NCI-H1105 treated with DMSO at 0.1 percent for 48 hours (cell line): Measurements from ENCODE around the gene CAMLG.
A peak's percentile ranks its signal among the peaks of the same experiment; 100 is the strongest.
"Not testable (repeated sequence)": the region's sequence is repeated elsewhere in the genome, so short reads cannot be mapped to it uniquely, and the experiment has no call there.

Source experiments
- DNase-seq: peaks from one replicate; lab custom pipeline; 2025; lab: John Stamatoyannopoulos, UW

Gene CAMLG

DNA sequence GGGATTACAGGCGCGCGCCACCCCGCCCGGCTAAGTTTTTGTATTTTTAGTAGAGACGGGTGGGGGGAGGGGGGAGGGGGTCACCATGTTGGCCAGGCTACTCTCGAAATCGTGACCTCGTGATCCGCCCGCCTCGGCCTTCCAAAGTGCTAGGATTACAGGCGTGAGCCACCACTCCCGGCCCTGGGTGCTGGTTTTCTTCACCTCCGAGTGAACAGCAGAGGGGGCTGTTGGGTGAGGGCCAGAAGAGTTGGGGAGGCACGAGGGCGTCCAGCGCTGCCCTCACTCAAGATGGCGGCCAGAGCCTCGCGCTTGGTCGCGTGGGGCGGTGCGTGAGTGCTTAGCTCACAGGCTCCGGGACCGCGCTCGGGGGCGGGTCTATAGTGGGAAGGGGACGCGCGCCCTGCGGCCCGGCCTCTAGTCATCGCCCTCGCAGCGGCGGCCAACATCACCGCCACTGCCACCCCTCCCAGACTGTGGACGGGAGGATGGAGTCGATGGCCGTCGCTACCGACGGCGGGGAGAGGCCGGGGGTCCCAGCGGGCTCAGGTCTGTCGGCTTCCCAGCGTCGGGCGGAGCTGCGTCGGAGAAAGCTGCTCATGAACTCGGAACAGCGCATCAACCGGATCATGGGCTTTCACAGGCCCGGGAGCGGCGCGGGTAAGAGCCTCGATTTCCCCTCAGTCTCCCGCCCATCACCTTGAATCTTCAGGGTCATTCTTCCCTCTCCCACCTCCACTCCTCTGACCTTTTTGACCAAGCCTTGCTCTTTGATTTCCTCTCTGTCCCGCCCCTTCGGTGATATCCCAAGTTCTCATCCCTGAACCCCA lies at the start of gene CAMLG:
Gene CAMLG, plus strand, starts transcription at position 416 of the 830 bp plus-strand sequence. Its CDS starts 73 bp downstream, at position 489.
- DNase-seq: peak; percentile 69

DNA sequence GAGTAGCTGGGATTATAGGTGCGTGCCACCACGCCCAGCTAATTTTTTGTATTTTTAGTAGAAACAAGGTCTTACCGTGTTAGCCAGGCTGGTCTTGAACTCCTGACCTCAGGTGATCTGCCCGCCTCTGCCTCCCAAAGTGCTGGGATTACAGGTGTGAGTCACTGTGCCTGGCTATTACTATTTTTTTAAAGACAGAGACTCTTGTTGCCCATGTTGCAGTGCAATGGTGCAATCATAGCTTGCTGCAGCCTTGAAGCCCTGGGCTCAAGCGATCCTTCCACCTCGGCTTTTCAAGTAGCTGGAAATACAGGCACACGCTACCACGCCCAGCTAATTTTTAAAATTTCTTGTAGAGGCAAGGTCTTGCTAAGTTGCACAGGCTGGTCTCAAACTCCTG lies 48.2 kb upstream of the CAMLG start:
- not testable (repeated sequence) for DNase-seq

DNA sequence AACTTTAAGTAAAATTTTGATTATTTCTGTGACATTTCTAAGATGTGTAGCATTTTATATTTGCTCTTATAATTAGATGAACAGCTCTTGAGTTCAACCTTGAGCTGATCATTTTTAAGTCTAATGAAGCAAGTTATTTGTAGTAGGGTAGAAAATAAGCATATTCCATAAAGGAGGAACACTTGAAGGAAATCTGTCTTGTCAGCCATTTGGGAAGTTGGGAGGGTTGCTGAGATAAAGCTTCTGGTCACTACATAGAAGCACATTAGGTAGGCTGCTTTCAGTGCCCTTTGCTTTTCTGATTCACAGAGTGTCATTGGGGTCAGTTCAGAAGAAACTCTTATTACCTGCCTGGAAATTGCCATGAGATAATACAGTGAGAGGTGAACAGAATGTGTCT lies 45.6 kb upstream of the CAMLG start:
- no peak for DNase-seq

DNA sequence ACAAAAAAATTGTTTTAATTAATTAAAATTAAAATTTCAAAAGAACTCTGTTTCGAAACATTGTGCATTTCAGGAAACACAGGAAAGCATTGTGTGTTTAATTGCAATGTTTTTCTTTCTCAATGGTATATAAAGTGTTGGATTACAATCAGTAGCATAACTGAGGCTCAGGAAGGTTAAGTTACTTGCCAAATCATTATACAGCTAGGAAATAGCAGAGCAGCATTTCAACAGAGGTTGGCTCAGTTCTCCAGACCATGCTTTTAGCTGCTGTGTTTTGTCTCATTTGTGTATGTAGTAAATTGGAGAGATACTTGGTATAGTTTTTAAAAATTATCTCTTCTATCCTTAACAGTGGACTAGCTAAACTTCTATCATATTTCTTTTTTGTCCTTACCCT lies 30.0 kb upstream of the CAMLG start:
- no peak for DNase-seq

DNA sequence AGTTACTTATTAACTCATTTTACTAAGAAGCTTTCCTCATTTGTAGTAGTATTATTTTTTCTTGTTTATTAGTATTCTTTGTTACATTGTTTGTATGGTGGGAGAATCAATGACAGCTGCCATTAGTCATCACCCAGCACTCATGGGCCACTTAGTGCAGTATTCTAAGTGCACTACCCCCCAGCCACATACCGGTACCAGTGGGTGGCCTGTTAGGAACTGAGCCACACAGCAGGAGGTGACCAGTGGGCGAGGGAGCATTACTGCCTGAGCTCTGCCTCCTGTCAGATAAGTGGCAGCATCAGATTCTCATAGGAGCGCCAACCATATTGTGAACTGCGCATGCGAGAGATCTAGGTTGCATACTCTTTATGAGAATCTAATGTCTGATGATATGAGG lies 24.2 kb upstream of the CAMLG start:
- no peak for DNase-seq

DNA sequence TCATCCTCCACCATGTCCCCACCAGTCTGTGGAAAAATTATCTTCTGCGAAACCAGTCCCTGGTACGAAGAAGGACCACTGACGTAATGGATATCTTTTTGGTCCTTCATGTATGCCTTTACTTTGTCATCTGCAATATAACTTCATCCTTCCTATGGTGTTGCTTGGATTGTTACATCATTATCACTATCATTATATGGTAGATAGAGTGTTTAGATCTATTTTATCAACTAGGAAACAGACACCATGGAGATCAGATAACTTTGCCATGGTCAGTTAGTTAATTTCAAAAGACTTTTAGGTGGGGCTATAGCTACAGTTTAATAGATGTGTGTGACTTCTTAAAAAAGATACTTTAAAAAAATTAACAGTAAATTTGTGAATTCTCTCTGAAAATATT lies 23.8 kb upstream of the CAMLG start:
- DNase-seq: no peak

DNA sequence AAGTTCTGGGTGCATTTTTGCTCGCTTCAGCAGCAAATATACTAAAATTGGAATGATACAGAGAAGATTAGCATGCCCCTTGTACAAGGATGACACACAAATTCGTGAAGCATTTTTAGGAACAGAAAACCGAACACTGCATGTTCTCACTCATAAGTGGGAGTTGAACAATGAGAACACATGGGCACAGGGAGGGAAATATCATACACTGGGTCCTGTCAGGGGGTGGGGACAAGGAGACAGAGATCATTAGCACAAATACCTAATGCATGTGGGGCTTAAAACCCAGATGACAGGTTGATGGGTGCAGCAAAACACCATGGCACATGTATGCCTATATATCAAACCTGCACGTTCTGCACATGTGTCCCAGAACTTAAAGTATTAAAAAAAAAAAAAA lies 22.9 kb upstream of the CAMLG start:
- DNase-seq: not testable (repeated sequence)

DNA sequence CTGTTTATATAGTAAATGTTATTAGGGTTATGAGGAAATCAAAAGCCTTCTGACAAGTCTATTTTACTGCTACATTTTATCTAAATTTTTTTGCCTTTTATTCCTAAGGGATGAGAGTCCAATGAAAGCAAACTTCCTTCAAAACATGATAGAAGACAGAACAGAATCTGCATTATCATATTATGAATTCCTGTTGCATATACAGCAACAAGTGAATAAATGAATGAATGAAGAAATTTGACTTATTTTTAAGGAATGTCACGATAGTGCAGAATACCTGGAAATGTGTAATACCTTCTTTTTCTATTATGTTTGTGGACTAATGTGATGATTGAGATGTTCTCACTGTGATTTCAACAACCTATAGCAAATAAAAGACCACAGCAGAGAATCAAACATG lies 13.5 kb upstream of the CAMLG start:
- DNase-seq: no peak

DNA sequence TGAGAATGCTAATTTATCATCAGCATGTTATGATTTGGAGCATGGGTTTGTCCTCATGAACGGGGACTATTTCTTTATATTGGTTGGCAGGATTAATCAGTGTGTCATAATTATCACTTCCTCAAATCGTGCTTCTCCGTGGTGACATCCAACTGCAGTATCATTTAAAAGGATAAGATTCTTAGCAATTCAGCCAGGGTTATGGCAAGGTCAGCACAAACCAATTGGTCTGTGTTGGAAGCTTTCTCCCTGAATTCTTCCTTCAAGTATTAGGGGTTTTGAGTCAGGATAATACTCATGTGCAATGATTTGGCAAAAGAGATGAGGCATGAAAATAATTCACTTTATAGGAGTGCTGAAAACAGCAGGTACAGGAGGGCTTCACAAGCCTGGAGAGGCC lies 5.5 kb upstream of the CAMLG start:
- no peak for DNase-seq

DNA sequence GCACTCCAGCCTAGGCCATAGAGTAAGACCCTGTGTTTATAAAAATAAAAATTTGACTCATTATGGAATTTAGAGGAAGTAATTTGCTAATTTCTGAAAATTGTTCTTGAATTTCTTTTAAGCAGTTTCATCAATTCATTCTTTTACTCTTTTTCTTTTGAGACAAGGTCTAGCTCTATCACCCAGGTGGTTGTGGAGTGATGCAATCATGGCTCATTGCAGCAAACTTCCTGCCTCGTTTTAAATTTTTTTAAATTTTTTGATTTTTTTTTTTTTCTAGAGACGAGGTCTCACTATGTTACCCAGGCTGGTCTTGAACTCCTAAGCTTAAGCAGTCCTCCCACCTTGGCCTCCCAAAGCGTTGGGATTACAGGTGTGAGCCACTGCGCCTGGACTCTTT lies 3.1 kb upstream of the CAMLG start:
- no peak for DNase-seq

DNA sequence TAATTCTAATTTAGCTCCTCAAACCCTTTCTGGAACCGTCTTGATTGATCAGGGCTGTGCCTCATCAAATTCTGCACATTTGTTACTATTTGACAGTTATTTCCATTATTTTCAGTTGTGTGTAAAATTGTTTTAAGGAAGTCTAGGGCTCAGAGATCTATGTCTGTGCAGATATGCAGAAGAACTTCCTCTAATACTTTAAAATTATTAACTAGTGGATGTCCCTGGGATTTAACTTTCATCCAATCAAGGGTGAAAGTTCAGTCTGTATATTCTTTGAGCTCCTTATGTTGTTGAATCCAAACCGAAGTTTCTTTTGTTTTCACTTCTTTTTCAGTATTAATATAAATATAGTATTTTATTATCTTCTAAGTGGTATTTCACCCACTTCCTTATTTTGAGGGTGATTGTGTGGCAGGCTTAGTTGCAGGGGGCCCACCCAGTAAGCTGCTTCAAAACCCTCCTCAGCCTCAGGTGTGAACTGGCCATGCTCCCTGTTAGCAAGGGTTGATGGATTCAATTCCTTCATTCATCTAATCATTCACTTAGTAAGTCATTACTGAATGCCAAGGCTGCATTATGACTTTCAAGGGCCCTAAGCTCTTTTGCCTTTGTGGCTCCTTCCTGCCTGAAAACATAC lies 2.1 kb upstream of the CAMLG start:
- DNase-seq: no peak

DNA sequence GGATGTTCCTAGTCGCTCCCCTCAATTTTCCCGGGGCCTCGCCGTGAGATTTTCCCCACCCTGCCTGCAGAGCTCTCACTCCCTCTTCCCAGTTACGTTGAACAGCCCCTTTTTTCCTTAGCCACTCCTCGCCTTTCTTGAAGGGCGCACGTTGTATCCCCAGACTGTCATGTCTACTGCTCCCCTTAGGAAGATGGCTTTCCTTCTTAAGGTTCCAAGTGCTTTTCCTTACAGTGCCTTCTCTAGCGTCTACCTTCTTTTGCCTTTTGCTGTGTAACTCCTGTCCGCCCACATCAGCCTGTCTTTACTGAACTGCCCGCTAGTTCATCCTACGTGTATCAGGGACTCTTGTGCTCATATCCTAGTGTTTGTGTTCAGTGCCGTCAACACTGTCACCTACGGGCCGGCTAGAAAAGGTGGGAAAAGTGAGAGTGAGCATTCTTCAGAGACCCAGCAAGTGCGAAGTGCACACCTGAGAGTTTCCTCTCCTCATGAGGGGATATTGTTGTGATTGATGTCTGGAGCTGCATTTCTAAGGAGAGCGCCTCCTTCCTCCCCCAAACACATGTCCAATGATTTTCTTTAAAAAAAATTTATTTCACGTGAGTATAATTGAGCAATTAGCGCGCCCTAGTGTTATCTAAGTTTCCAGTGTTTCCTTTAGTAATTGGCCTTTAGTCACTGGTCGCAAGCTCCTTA lies 764 bp downstream of the CAMLG start:
- peak; percentile 10 for DNase-seq

DNA sequence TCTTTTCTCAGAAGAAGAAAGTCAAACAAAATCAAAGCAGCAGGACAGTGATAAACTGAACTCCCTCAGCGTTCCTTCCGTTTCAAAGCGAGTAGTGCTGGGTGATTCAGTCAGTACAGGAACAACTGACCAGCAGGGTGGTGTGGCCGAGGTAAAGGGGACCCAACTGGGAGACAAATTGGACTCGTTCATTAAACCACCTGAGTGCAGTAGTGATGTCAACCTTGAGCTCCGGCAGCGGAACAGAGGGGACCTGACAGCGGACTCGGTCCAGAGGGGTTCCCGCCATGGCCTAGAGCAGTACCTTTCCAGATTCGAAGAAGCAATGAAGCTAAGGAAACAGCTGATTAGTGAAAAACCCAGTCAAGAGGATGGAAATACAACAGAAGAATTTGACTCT lies 2.7 kb downstream of the CAMLG start:
- DNase-seq: no peak

DNA sequence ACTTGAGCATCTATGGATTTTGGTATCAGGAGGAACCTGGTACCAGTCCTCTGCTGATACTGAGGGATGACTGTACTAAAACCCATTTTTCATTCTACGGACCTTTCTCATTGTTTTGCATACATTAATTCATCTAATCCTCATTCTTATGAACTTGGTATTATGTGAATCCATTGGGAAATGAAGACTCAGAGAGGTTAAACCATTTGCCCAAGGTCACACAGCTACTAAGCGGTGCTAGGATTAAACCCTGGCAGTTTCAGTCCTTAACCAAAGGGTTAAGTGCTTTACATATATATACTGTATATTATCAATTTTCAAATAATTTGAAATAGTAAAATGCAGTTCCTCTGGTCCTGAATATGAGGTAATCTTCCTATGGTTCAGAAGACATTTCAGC lies 3.8 kb downstream of the CAMLG start:
- no peak for DNase-seq

DNA sequence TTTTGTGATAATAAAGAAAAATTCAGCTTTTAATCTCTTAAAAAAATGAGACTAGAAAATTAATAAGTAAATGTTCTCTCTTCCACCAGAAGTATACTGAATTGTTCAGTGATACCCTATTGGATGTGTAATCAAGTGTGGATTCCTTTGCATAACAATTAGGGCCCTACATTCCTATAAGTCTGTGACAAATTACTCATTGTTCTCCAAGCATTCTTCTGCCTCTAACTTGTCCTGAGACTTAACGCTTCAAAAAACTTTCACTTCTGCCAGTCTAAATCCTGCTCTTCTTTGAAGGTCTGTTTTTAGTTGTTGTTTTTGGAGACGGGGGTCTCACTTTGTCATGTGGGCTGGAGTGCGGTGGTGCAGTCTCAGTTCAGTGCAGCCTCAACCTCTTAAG lies 11.1 kb downstream of the CAMLG start:
- DNase-seq: no peak

DNA sequence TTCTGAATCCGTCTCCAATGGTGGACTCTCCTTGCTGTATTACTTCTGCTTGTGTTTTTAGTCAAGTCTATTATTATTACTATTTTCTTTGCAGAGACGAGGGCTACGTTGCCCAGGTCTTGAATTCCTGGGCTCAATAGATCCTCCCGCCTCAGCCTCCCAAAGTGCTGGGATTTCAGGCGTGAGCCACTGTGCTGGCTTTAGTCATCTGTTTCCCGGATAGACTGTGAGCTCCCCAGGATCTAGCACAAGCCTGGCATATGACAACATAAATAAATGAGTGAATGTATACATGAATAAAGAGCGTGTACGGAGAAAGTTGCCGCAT lies 19.8 kb downstream of the CAMLG start:
- DNase-seq: no peak

DNA sequence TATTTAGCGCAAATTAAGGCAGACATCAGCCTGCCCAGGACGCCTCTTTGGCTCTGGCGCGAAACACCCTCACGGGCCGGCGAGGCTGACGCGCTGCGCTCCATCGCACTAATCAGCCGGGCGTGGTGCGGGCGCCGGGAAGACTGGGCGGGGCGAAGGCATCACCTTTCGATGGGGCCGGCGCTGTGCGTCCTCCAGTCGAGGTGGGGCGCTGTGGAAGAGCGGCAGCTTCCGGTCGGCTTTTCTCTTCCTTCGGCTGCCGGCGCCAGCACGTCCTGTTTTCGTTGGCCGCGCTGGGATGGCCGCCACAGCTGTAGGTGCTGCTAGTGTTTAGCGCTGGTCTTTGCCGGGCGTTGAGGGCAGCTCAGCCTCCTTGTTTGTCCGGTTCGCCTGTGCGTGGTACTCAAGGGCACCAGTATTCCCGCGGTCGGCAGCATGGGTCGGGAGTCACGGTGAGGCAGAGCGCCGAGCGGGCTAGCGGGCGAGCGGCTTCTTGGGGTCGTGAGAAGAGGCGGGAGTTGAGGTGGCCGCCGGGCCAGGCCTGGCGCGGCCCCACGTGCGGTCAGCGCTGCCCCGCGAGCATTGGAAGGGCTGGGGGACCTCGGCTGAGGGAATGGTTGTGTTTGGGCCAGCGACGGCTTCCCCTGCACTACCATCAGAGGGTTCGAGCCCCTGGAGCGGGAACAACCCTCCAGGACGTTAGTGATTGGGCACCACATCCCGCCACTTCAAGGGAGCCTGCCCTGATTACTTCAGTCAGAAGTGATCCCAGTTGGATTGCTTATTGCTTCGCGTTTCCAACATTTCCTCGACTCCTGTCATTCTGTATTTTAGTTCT lies 20.4 kb downstream of the CAMLG start, which contains the start of gene DDX46:
Gene DDX46, plus strand, starts transcription at position 276 of the 838 bp plus-strand sequence. Its CDS starts 160 bp downstream, at position 436.
- DNase-seq: peak; percentile 78

DNA sequence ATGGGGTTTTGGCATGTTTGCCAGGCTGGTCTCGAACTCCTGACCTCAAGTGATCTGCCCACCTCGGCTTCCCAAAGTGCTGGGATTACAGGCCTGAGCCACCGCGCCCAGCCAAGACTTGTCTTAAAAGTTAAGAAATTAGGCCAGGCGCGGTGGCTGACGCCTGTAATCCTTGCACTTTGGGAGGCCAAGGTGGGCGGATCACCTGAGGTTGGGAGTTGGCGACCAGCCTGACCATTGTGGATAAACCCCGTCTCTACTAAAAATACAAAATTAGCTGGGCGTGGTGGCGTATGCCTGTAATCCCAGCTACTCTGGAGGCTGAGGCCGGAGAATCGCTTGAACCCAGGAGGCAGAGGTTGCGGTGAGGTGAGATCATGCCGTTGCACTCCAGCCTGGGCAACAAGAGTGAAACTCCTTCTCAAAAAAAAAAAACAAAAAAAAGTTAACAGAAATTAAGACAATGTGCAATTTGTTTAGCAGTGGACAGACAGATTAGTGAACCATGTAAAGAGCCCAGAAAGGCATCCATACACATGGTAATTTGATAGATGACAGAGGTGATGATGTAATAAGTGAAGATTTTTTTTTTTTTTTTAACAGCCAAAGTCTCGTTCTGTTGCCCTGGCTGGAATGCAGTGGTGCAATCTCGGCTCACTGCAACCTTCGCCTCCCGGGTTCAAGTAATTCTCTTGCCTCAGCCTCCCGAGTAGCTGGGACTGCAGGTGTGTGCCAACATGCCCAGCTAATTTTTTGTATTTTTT lies 29.4 kb downstream of the CAMLG start:
- not testable (repeated sequence) for DNase-seq

DNA sequence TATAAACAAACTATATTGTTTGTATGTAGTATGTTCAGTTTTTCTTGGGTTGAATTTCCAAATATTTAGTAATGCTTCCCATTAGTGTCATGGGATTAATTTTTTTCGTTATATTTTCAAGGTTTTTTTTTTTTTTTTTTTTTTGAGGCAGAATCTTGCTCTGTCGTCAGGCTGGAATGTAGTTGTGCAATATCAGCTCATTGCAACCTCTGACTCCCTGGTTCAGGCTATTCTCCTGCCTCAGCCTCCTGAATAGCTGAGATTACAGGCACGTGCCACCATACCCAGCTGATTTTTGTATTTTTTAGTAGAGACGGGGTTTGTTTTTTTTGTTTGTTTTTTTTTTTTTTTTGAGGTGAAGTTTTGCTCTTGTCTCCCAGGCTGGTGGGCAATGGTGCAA lies 30.9 kb downstream of the CAMLG start:
- no peak for DNase-seq

DNA sequence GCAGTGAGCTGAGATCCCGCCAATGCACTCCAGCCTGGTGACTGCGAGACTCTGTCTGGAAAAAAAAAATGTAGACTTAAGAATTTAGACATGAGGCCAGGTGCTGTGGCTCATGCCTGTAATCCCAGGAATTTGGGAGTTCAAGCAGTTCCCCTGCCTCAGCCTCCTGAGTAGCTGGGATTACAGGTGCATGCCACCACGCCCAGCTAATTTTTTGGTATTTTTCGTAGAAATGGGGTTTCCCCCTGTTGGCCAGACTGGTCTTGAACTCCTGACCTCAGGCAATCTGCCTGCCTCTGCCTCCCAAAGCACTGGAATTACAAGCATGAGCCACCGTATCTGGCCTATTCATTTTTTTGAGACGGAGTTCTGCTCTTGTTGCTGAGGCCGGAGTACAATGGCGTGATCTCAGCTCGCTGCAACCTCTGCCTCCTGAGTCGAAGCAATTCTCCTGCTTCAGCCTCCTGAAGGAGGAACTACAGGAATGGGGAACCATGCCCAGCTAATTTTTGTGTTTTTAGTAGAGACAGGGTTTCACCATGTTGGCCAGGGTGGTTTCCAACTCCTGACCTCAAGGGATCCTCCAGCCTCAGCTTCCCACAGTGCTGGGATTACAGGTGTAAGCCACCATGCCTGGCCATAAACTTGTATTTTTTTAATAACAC lies 34.2 kb downstream of the CAMLG start:
- DNase-seq: no peak

DNA sequence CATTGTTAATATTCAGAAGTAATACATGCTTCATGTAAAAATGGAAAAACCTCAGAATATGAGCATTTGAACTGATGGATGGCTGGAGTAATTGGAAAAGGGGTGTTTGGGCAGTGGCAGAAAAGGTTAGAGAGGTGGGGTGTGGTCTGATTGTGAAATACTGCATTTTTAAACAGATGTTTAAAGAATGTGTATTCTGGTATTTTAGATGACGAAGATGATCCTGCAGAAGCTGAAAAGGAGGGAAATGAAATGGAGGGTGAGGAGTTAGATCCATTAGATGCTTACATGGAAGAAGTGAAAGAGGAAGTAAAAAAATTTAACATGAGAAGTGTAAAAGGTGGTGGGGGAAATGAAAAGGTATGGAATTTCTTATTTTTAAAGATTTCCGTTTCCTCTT lies 39.0 kb downstream of the CAMLG start:
- DNase-seq: no peak
